ENCODE measurements around the gene NOL12.

Gene NOL12

GRCh38 chr22:37665487-37665886 lies 20.7 kb upstream of the NOL12 start:
- Mint-ChIP-seq H3K27ac (no peak overlapping the region), H3K4me3 (no peak overlapping the region), H3K27me3 (ENCODE audit: low read depth) (no peaks in the 10 kb centered on the region), H3K36me3 (ENCODE audit: low read depth) (peaks cover 12% of the 10 kb centered on the region), H3K4me1 (ENCODE audit: low read depth) (peaks cover 16% of the 10 kb centered on the region), H3K9me3 (no peaks in the 10 kb centered on the region)

- Mint-ChIP-seq H3K27ac (no peak overlapping the region), H3K4me3 (no peak overlapping the region), H3K36me3 (ENCODE audit: low read depth) (peaks cover 11% of the 10 kb centered on the region), H3K27me3 (ENCODE audit: low read depth) (no peaks in the 10 kb centered on the region), H3K9me3 (no peaks in the 10 kb centered on the region), H3K4me1 (ENCODE audit: low read depth) (peaks cover 19% of the 10 kb centered on the region)
These were observed 16.6 kb upstream of the NOL12 start for GRCh38 chr22:37669586-37669985.

GRCh38 chr22:37672206-37672919 lies 13.8 kb upstream of the NOL12 start:
- Mint-ChIP-seq H3K27me3 (ENCODE audit: low read depth) (no peaks in the 10 kb centered on the region), H3K4me3 (no peak overlapping the region), H3K36me3 (ENCODE audit: low read depth) (peaks cover 9% of the 10 kb centered on the region), H3K4me1 (ENCODE audit: low read depth) (peaks cover 27% of the 10 kb centered on the region), H3K27ac (peak overlapping the region; percentile 31), H3K9me3 (no peaks in the 10 kb centered on the region)

- Mint-ChIP-seq H3K4me1 (ENCODE audit: low read depth) (peaks cover 30% of the 10 kb centered on the region), H3K27ac (no peak overlapping the region), H3K36me3 (ENCODE audit: low read depth) (peaks cover 11% of the 10 kb centered on the region), H3K9me3 (no peaks in the 10 kb centered on the region), H3K27me3 (ENCODE audit: low read depth) (no peaks in the 10 kb centered on the region), H3K4me3 (no peak overlapping the region)
These were observed 13.2 kb upstream of the NOL12 start for GRCh38 chr22:37672920-37673455.

GRCh38 chr22:37674248-37674647 lies 11.9 kb upstream of the NOL12 start:
- Mint-ChIP-seq H3K27ac (peak overlapping the region; percentile 41), H3K4me1 (ENCODE audit: low read depth) (peaks cover 32% of the 10 kb centered on the region), H3K4me3 (peak overlapping the region; percentile 56), H3K27me3 (ENCODE audit: low read depth) (no peaks in the 10 kb centered on the region), H3K9me3 (no peaks in the 10 kb centered on the region), H3K36me3 (ENCODE audit: low read depth) (peaks cover 12% of the 10 kb centered on the region)

DNA sequence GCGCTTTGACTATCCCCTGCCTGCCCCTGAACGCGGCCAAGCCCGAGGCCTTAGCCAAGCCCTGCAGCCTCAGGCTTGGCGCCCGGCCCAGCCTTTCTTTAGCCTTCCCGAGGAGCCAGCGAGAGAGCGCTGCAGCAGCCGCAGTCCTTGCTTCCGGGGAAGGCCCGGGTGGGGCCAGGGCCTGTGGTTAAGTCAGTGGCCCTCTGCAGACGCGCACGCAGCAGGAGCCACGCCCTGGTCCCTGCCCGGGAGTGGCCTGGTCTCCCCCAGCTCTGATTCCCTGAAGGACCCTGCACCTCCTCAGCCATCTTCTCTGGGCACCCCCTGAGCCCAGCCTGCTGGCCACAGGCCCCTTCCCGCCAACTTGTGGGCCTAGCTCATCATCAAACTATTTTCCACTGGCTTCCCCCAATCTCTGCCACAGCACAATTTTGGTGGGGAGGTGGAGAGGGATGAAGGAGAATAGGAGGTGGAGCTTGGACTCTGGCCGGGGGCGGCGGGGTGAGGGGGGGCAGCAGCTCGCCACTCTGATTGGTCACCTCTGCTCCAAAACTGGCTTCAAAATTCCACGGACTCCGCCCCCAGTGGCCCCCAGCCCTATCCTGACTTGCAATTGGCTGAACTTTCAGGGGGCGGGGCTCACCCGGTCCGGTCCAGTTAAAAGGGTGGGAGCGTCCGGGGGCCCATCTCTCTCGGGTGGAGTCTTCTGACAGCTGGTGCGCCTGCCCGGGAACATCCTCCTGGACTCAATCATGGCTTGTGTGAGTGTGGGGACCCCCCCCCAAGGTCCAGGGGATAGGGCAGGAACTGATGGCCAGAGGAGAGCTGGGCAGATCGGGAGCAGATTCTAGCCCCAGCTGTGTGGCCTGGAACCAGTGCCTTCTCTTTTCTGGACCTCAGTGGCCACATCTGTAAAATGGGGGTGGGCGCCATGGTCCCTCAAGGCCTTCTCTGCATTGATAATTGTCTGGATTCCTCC lies 10.9 kb upstream of the NOL12 start, which contains the start of gene LGALS1:
TSS of gene LGALS1 (plus strand) at position 686 of the 979 bp plus-strand sequence. CDS start at position 753, 67 bp downstream.
- Mint-ChIP-seq H3K27me3 (ENCODE audit: low read depth) (no peaks in the 10 kb centered on the region), H3K9me3 (no peaks in the 10 kb centered on the region), H3K36me3 (ENCODE audit: low read depth) (peaks cover 19% of the 10 kb centered on the region), H3K4me3 (peak within 1 kb of the TSS; percentile 93), H3K27ac (peak within 1 kb of the TSS; percentile 99), H3K4me1 (ENCODE audit: low read depth) (peaks cover 36% of the 10 kb centered on the region)

DNA sequence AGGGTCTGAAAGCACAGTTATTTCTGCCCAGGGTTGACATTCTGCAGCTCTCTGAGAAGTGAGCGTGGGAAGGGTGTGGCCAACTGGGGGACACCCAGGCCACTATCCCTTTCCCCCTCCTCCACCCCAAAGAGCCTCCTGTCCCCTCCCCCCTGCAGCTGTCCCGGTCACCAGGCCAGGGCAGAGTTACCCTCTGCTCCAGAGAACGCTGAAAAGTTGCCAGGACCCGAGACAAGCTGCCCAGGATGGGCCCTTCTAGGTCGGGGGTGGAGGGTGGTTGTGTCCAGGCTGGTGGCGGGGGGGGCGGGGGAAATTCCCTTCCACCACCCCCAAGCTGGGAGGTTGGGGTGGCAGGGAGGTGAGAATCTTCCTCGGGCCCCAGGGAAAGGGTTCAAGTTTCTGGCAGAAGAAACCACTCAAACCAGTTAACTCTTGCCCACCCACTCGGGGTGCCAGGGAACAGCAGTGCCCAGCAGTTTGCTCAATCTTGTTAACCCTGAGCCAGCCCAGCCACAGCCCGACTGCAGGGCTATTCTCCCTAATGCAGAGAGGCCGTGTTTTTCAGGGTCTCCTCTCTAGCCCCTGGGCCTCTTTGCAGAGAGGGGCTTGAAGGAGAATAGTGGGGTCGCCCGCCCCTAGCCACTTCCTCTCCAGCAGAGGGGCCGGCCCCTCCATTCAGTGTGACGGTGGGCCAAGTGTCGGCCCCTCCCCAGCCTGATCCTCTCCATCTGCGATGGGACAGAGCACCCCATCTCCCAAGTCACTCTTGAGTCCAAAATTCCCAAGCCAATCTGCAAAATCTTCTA lies 10.0 kb upstream of the NOL12 start:
- peaks cover 19% of the 10 kb centered on the region for H3K36me3 Mint-ChIP-seq (ENCODE audit: low read depth)
- H3K27ac Mint-ChIP-seq: peak overlapping the region; percentile 99
- H3K9me3 Mint-ChIP-seq: no peaks in the 10 kb centered on the region
- H3K27me3 Mint-ChIP-seq (ENCODE audit: low read depth): no peaks in the 10 kb centered on the region
- peak overlapping the region; percentile 93 for H3K4me3 Mint-ChIP-seq
- peaks cover 38% of the 10 kb centered on the region for H3K4me1 Mint-ChIP-seq (ENCODE audit: low read depth)

DNA sequence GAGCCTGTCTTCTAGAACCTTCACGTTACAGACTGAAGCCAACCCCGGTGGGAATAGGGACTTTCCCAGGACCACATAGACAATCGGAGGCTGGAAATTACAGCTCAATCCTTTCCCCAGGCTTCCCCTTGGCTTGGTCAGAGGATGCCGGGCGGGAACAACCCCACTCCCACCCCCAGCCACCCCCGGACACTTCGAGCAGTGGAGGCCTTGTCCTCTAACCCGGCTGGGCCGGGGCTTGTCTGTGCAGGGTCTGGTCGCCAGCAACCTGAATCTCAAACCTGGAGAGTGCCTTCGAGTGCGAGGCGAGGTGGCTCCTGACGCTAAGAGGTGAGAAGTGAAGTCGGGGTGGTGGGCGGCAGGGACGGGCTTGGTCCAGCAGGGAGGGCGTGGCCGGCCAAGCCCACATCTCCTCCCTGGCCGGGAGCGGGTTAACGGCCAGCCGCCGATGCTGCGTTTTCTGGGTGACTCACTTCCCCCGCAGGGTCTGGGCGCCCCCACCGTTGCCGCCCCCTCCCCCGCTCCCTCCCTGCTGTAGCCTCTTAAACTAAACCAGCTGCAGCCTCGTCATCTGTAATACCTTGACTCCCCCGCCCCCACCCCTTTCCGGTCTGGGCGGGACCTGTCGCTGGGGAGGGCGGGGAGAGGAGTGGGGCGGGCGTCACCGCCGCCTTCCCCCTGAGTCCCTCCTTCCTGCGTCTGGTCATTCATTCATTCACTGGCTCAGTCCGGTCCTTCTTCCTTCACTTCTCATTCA lies 9.2 kb upstream of the NOL12 start:
- Mint-ChIP-seq H3K4me3 (peak overlapping the region; percentile 93), H3K27ac (peak overlapping the region; percentile 99), H3K27me3 (ENCODE audit: low read depth) (no peaks in the 10 kb centered on the region), H3K9me3 (no peaks in the 10 kb centered on the region), H3K4me1 (ENCODE audit: low read depth) (peaks cover 43% of the 10 kb centered on the region), H3K36me3 (ENCODE audit: low read depth) (peaks cover 19% of the 10 kb centered on the region)

DNA sequence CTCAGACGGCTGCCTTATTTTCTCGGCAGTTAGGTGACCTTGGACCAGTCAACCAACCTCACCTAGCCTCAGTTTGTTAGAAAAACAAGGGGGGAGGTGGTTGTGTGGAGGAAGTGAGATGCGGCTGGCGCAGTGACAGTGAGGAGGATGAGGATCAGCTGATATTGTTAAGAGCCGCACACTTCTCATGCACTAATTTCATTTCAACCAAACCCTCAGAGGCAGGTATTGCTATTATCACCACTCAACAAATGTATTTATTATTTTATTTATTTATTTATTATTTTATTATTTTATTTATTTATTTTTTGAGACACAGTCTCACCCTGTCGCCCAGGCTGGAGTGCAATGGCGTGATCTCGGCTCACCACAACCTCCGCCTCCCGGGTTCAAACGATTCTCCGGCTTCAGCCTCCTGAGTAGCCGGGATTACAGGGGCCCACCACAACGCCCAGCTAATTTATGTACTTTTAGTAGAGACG lies 8.6 kb upstream of the NOL12 start:
- Mint-ChIP-seq H3K9me3 (no peaks in the 10 kb centered on the region), H3K27ac (peak overlapping the region; percentile 99), H3K36me3 (ENCODE audit: low read depth) (peaks cover 19% of the 10 kb centered on the region), H3K27me3 (ENCODE audit: low read depth) (no peaks in the 10 kb centered on the region), H3K4me3 (peak overlapping the region; percentile 93), H3K4me1 (ENCODE audit: low read depth) (peaks cover 39% of the 10 kb centered on the region)

DNA sequence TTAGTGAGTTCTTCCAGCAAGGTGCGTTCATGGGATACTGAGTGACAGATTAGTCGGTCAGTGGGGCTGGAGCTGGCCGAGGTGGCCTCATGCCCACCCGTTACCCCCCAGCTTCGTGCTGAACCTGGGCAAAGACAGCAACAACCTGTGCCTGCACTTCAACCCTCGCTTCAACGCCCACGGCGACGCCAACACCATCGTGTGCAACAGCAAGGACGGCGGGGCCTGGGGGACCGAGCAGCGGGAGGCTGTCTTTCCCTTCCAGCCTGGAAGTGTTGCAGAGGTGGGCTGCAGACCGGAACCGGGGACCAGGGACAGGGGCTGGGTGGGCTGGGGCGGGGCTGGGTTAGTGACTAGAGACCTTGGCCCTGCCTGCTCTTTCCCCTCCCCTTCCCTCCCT lies 7.8 kb upstream of the NOL12 start:
- H3K27ac Mint-ChIP-seq: no peak overlapping the region
- peaks cover 37% of the 10 kb centered on the region for H3K4me1 Mint-ChIP-seq (ENCODE audit: low read depth)
- no peaks in the 10 kb centered on the region for H3K27me3 Mint-ChIP-seq (ENCODE audit: low read depth)
- H3K36me3 Mint-ChIP-seq (ENCODE audit: low read depth): peaks cover 19% of the 10 kb centered on the region
- H3K4me3 Mint-ChIP-seq: no peak overlapping the region
- H3K9me3 Mint-ChIP-seq: no peaks in the 10 kb centered on the region

DNA sequence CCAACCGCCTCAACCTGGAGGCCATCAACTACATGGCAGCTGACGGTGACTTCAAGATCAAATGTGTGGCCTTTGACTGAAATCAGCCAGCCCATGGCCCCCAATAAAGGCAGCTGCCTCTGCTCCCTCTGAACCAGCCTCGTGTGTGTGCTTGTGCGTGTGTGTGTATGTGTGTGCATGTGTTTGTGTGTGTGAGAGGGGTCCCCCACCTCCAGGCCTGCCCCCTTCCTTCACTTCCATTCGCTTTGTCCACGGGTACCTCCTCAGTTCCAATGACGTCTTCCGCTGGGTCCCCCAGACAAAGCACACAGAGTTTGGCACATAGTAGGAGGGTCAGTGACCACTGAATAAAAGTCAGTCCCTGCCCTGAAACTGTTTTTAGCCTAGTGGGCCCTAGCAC lies 6.5 kb upstream of the NOL12 start:
- Mint-ChIP-seq H3K36me3 (ENCODE audit: low read depth) (peaks cover 16% of the 10 kb centered on the region), H3K4me3 (peak overlapping the region; percentile 27), H3K4me1 (ENCODE audit: low read depth) (peaks cover 28% of the 10 kb centered on the region)

GRCh38 chr22:37680191-37680851 lies 5.8 kb upstream of the NOL12 start:
- Mint-ChIP-seq H3K4me3 (no peak overlapping the region), H3K9me3 (no peaks in the 10 kb centered on the region), H3K36me3 (ENCODE audit: low read depth) (peaks cover 16% of the 10 kb centered on the region), H3K27me3 (ENCODE audit: low read depth) (no peaks in the 10 kb centered on the region), H3K27ac (no peak overlapping the region), H3K4me1 (ENCODE audit: low read depth) (peaks cover 27% of the 10 kb centered on the region)

More for the DNA sequence above, 6.5 kb upstream of the NOL12 start:
- no peaks in the 10 kb centered on the region for H3K27me3 Mint-ChIP-seq (ENCODE audit: low read depth)
- H3K27ac Mint-ChIP-seq: peak overlapping the region; percentile 68
- no peaks in the 10 kb centered on the region for H3K9me3 Mint-ChIP-seq

- Mint-ChIP-seq H3K4me1 (ENCODE audit: low read depth) (peaks cover 23% of the 10 kb centered on the region), H3K27me3 (ENCODE audit: low read depth) (no peaks in the 10 kb centered on the region), H3K9me3 (no peaks in the 10 kb centered on the region), H3K27ac (peak overlapping the region; percentile 27), H3K4me3 (no peak overlapping the region), H3K36me3 (ENCODE audit: low read depth) (peaks cover 16% of the 10 kb centered on the region)
These were observed 5.1 kb upstream of the NOL12 start for GRCh38 chr22:37681001-37681424.
